ENCODE measurements around the gene ELL.

Gene ELL

DNA sequence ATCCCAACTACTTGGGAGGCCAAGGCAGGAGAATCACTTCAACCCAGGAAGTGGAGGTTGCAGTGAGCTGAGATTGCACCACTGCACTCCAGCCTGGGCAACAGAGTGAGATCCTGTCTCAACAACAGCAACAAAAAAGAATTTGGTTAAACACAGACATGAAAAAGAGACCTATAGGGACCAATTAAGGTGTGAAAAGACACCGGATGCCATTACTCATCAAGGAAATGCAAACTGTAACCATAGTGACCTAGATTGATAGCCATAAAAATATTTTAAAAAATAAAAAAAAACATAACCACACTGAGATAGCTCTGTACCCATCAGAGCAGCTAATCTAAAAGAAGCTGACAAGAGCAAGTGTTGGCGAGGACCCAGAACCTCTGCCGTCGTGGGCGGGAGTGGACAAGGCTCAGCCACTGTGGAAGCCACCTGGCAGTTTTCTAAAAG is 46.8 kb downstream of the ELL start:
- FAIRE-seq (no peak), DNase-seq (ENCODE audit: extremely low spot score, insufficient read length, low read depth) (no peak)

DNA sequence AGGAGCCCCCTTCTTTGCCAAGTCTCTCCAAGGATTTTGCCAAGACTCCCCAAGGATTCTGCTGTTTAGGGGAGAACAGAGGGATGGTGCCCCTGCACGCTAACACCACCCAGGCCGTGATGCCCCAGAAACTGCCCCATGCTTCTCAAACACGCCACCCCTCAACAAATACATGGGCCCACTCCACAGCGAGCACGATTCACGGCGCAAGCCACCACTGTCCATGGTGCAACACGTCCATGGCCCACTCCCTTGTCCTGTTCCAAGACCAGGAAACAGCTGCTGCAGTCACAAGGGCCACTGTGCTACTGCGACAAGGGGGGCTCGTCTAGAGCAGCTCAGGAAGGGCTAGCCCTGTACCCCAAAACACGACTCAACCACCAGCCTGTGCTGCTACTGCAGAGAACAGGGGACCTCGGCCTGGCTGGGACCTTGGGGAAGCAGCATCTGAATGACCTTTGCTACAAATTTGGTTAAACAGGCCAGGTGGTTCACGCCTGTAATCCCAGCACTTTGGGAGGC is 47.4 kb downstream of the ELL start:
- DNase-seq (ENCODE audit: extremely low spot score, insufficient read length, low read depth), result no peak
- no peak for FAIRE-seq

DNA sequence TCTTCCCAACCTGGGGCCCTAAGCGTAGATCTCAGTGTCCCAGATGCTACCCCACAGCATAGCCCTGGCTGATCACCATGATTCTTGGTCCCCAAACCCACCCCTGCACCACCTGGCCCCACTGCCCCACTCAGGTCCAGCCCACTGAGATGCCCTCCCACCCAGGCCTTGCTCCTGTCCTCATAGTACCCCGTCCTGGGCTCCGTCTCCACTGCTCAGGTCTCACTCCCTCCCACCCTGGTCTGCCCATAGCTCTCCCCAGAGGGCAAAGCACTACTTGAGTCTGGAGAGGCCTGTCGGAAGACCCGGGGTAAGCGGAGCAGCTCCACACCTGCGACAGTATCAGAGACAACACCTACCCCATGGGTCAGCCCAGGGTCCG is 48.2 kb downstream of the ELL start:
- FAIRE-seq, result no peak

DNA sequence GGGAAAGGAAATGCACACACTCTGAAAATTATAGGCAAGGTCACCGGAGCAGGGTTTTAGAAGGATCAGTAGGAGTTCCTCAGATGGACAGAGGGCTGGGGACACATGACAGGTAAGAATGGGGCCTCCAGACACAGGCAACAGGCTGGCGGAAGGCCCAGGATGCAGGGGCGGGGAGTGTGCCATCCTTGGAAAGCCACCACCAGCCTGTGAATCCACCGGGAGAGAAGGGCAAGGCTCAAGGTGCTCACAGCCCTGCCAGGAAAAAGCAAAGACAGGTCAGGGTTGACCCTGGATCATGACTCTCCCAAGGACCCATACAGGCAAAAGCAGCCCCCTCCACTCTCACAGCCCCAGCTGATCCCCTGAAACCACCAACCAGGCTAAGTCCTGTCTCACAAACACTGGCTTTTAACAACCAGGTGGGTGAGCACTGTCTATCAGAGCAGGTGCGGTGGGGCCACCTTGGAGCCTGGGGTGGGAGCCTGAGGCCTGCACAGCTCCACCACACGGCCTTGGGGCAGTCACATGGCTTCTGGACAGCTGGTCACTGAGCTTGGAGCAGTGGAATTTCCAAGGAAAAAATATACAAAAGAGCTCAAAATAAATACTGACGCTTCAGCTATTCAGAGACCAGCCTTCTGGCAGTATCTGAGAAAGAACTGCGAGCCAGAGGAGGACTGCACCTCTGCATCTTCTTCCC is 48.7 kb downstream of the ELL start:
- no peak for FAIRE-seq
- no peak for DNase-seq (ENCODE audit: extremely low spot score, insufficient read length, low read depth)

More for the DNA sequence above, 48.2 kb downstream of the ELL start:
- DNase-seq (ENCODE audit: extremely low spot score, insufficient read length, low read depth), result no peak

DNA sequence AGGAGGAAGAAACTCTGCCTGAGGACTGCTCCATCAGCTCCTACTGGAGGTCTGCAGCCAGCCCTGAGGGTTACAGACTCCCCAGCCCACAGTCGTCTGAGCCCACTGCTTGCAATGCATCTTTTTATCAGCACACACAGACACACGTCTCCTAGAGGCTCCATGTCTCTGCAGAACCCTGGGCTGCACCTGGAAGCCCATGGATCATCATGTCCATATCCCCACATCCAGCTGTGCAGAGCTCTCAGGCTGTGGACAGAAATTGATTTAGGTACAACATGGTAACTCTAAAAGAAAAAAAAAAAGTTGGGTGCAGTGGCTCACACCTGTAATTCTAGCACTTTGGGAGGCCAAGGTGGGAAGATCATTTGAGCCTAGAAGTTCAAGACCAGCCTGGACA is 51.1 kb downstream of the ELL start:
- DNase-seq (ENCODE audit: extremely low spot score, insufficient read length, low read depth), result no peak
- FAIRE-seq, result no peak

DNA sequence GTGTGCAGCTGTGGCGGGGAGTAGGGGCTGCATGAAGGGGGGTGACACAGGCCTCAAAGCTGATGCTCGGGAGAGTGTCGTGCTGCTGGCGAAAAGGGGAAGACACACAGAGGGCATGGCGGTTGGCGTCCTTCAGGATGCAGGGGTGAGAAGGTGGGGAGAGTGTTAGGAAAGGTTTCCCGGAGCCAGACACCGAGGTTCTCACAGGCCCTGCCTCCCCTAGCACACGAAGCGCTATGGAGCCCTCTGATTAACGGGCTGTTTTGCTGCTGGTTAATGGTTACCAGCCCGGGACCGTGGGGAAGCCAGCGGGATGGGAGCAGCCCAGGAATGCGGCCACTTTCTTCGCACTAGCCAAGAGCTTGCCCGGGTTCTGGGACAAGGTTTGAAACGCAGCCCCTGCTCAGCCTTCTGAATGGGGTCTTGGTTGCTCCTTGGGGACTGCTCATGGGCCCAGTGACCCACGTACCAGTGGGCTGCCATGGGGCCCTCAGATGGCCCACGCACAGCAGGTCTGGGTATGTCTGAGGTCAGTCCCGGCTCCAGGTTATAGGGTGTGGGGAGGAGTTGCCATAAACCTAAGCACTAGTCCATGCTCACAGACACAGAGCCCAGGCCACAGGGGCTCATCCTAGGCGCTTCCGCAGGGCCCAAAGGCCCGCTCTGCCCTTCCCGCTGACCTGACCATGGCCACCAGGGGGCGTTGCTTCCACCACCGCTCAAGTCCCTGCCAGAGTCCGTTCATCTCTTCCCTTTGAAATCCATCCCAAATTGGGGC is 52.6 kb downstream of the ELL start:
- FAIRE-seq (no peak), DNase-seq (ENCODE audit: extremely low spot score, insufficient read length, low read depth) (peak; percentile 39)

DNA sequence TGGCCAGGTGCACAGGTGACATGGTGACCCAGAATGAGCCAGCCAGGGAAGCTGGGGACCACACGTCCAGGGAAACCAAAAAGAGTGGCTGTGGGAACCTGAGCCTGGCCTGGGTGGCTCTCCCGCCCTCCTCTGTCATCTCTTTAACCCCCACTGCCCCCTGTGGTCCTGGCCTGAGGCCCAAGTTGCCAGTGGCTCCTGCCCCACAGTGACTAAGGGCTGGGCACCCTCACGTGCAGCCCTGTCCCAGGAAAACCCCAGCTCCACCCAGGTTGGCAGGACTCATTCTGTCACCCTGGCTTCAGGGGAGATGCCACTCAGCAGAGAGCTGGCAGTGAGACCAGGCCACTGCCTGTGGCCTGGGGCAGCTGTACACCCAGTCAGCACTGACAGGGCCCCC is 53.4 kb downstream of the ELL start:
- no peak for FAIRE-seq
- DNase-seq (ENCODE audit: extremely low spot score, insufficient read length, low read depth), result no peak

DNA sequence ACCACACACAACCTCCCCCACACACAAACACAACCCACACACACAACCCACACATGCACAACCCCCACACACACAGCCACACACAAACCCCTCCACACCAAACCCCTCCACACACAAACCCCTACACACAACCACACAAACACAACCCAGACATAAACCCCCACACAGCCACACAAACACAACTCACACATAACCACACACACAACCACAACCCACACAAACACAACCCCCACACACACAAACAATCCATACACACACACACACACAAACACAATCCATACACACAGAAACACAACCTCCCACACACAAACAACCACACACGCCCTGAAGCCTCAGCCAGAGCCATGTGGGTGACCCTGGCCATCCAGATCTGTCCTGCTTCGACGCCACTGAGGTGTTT is 53.9 kb downstream of the ELL start:
- FAIRE-seq (no peak), DNase-seq (ENCODE audit: extremely low spot score, insufficient read length, low read depth) (no peak)

DNA sequence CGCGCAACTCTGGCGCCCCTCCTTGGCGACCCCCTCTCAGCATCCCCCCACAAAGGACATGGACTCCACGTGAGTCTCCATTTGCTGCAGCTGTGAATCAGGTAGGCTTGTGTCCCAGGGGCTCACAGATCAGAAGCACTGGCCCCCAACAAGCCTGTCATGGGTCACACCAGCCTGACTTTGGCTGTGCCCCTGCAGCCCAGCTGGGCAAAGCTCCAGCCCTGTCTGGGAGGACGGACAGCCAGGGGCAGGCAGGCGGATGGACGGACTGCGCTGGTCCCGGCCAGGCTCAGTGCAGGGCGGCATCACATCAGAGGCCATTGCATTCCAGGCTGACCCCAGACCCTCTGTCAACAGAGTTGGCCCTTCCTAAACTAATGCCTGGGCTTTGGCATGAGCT is 55.5 kb downstream of the ELL start:
- FAIRE-seq, result no peak

DNA sequence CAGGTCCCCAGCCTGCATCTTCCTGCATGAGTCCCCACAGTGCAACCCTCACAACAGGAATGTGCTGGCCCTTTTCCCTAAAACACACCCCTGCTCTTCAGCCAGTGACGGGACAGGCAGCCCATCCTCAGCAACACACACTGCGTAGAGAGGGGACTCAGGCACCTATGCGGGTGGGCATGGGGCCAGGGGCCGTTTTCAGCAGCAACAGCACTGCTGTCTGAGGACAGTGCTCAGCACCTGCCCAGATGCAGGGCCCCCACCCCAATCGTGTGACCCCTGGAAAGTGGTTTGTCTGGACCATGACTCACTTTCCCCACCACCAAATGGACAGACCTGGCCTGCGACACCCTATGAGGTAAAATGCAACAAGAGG is 55.9 kb downstream of the ELL start:
- DNase-seq (ENCODE audit: extremely low spot score, insufficient read length, low read depth) (no peak), FAIRE-seq (no peak)

More for the DNA sequence above, 55.5 kb downstream of the ELL start:
- DNase-seq (ENCODE audit: extremely low spot score, insufficient read length, low read depth), result no peak

DNA sequence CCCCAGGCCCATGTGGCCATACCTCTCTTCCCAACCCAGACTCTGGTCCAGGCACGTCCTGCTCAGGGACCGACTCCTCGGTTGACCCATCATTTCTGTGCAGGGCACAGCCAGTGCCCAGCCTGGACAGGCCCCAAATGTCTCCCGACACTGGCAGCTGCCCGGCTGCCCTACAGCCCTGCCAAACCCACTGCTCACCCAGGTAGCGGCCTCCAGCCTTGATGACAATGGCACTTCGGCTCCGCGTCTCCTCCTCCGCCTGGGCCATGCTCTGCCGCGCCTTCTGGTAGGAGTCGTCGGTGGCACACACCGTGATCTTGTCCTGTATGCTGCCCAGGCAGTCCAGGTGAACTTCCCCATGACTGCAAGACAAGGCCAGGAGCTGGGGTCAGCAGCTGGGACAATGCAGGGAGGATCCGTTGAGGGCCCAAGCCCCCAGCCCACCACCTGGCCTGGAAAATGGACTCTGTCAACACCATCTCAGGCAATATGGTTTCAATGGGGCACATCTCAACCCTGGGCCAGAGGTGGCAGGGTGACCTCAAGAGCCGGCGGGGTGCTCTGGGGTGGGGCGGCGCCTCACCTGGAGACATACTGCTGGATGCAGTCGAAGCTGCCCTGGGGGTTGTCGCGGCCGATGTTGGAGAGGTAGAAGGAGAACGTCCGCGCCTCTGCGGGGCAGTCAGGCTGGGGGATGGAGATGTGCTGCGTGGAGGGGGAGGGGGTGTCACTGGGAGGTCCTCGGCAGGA is 56.5 kb downstream of the ELL start:
- no peak for FAIRE-seq

DNA sequence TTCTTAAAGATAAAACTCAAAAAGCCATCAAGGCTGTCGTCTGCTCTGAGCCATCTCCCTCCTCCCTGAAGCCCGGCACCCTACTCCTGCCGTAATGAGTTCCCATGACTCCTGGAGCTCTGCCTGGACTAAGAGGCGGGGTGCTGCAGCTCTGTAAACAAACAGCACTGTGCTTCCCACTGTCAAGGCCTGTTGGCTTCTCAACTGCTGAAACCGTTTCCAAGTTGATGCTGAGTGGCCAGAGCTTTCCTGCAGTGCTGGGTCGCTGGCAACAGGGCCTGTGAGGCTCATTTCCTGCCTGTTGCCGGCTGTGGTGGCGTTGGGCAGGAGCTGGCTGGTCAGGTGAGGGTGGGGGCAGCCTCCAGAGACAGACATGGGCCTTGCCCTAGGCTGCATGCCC is 57.2 kb downstream of the ELL start:
- FAIRE-seq (no peak), DNase-seq (ENCODE audit: extremely low spot score, insufficient read length, low read depth) (no peak)

More for the DNA sequence above, 56.5 kb downstream of the ELL start:
- DNase-seq (ENCODE audit: extremely low spot score, insufficient read length, low read depth), result no peak

DNA sequence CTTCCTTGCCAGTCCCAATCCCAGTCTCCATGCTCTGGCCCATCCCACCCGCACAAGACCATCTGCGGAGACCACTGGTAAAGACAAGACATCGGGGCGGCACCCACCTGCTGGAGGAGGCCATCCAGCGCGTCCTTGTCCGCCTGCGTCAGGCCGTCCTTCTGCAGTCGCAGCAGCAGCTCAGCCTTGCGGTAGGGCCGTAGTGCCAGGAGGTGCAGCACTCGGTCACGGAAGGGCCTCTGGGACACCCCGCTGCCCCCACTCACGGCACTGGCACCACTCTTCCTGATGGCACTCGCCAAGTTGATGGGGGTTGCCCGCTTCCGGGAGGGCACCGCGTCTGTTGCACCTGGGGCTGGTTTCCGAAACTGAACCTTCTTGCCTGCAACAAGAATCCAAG is 60.4 kb downstream of the ELL start:
- FAIRE-seq (no peak), DNase-seq (ENCODE audit: extremely low spot score, insufficient read length, low read depth) (no peak)

DNA sequence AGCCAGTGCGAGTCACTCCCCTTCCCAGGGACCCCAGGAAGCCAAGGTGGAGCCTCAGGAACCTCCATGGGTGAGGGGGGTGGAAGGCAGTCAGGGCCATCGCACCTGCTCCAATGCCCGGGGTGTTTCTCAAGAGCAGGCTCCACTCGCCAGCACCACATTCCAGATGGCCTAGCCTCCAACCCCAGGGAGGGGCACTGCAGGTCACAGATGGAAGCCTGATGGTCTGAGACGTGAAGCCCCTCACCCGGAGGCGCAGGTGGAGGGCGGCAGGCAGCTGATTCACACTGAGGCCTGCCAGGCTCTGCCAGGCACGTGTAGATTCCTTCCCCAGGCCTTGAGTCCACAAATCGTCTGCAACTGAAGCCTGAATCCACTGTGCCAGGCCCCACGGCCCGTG is 61.0 kb downstream of the ELL start:
- DNase-seq (ENCODE audit: extremely low spot score, insufficient read length, low read depth), result no peak
- no peak for FAIRE-seq

DNA sequence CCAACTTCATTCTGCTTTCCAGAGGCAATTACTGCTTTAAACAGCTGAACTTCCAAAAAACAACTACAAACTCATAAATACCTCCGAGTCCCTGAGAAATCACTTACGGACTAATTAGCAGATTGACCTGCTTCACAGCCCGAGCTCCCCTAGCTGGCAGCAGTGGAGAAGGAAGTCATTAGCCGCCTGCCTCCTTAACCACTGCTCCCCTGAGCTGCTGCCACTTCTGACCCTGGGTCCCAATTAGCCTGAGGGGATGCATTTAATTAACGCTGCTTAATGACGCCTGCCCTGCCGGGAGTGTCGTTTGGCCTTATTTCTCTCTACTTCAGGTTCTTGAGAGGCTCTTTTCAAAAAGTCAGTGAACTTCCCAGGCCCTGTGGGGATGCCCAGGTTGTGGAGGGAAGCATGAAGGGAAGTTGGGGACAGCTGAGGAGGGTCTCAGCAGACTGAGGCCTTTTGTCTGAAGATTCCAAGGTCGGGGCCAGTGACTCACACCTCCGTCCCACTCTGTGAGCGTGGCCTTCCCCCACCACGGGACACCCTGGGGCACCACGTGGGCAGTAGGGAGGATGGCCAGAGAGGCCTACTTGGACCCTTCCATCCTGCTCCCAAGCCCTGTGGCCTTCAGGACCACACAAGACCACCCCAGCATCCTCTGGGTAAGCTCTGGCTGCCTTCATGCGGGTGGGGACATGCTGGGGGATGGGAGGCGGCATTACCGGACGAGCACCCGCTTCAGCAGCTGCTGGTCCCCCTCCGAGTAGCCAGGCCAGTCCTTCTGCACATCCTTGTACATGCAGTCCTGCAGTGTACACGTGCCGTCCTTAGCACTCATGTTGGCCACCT is 64.2 kb downstream of the ELL start:
- DNase-seq (ENCODE audit: extremely low spot score, insufficient read length, low read depth) (no peak), FAIRE-seq (no peak)

DNA sequence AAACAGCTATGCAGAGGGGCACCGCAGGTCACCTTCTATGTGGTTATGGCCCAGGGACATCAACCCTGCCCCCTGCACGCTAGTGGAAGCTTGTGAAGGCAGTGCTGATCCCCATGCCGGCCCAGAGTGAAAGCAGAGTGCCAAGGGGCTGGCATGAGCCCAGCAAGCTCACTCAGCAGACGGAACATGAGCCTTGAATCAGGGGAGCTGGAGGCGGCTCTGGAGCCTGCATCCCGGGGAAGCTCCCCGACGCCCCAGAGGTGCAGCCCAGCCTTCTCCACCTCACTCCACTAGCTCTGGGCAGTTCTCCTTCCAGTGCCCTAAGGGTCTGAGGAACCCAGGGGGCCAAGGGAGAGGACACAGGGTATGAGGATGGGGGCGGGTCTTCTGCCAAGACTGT is 64.9 kb downstream of the ELL start:
- no peak for DNase-seq (ENCODE audit: extremely low spot score, insufficient read length, low read depth)
- FAIRE-seq, result no peak

DNA sequence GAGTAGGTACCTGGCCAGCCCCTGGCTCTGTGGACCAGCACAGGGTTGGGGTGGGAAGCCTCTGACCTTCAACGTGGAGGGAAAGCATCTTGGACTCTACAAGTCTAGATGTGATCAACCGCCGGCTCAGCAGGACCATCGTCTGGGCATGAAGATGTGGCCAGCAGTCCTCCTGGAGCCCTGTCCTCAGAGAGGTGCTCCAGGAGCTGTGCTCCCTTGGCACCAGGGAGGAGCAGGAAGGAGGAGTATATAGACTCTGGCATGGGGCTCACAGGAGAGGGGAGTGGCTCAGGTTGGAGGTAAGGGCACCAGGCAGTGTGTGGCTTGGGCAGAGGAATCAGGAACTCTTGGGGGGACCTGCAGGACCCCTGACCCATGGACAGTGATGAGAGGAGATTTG is 65.6 kb downstream of the ELL start:
- no peak for FAIRE-seq

DNA sequence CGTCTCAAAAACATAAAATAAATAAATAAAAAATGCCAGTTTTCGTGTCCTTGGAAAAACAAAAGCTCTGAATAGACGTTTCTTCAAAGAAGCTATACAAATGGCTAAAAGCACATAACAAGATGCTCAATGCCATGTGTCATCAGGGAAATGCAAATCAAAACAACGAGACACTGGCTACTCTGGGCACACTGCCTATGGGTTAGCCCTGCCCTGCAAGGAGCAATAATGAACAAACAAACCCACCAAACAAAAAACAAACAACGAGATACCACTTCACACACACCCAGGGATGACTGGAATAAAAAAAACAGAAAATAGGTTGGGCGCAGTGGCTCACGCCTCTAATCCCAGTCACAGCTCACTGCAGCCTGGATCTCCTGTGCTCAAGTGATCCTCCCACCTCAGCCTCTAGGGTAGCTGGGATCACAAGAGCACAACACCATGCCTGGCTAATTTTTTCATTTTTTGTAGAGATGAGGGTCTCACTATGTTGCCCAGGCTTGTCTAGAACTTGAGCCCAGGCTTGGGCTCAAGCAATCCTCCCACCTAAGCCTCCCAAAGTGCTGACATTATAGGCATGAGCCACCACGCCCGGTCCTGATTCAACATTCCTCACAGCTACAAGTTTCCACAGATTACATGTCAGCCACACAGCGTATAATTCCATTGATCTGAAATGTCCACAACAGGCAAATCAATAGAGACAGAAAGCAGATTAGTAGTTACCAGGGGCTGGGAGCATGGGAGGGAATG is 68.4 kb downstream of the ELL start:
- no peak for FAIRE-seq
- DNase-seq (ENCODE audit: extremely low spot score, insufficient read length, low read depth), result no peak

More for the DNA sequence above, 65.6 kb downstream of the ELL start:
- DNase-seq (ENCODE audit: extremely low spot score, insufficient read length, low read depth), result no peak

DNA sequence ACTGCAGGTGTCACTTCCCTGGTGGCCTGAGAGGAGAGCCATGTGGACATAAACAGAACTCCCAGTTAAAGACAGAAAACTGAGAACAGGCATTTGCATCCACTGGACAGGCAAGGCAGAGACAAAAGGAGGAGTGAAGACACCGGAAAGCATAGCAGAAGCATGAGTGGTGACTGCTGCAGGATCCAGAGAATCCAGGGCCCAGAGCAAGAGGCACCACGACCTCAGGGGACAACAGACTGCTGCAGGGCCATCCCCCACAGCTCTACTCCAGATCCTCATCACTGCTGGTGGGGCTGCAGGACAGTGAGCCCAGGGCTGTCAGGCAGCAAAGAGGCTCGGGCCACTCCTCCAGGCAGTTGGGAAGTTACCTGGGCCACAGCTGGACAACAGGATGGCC is 69.5 kb downstream of the ELL start:
- FAIRE-seq (no peak), DNase-seq (ENCODE audit: extremely low spot score, insufficient read length, low read depth) (no peak)
